HG03442 (cell line): ENCODE data around the gene VRK2.
"Not testable (repeated sequence)": the region's sequence is repeated elsewhere in the genome, so short reads cannot be mapped to it uniquely, and the experiment has no call there.

Experiments used
- ATAC-seq: cut with Tn5 transposase; IDR thresholded peaks from one replicate; pipeline ENCODE4 v1.9.1; 2021; ENCODE audit warnings: mild to moderate bottlenecking, moderate library complexity; ENCODE audit not compliant: unreplicated experiment

VRK2 gene

DNA sequence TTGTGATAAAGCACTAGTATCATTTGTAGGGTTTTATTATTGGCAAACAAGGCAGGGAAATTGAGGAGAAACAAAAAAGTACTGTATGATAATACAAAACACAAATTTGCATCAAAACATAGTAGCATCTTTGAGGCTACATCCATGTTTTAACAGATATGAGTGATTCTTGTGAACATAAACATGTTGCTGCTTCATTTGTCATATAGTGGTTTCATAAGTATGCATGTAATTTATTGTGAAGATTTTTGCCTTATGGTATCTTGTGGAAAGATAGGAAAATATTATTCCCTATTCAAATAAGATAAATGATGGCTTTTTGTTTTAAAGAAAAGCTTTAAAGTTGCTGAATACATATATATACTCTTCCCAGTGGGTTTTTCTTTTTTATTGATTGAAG lies 60.3 kb downstream of the VRK2 start:
- no peak for ATAC-seq

DNA sequence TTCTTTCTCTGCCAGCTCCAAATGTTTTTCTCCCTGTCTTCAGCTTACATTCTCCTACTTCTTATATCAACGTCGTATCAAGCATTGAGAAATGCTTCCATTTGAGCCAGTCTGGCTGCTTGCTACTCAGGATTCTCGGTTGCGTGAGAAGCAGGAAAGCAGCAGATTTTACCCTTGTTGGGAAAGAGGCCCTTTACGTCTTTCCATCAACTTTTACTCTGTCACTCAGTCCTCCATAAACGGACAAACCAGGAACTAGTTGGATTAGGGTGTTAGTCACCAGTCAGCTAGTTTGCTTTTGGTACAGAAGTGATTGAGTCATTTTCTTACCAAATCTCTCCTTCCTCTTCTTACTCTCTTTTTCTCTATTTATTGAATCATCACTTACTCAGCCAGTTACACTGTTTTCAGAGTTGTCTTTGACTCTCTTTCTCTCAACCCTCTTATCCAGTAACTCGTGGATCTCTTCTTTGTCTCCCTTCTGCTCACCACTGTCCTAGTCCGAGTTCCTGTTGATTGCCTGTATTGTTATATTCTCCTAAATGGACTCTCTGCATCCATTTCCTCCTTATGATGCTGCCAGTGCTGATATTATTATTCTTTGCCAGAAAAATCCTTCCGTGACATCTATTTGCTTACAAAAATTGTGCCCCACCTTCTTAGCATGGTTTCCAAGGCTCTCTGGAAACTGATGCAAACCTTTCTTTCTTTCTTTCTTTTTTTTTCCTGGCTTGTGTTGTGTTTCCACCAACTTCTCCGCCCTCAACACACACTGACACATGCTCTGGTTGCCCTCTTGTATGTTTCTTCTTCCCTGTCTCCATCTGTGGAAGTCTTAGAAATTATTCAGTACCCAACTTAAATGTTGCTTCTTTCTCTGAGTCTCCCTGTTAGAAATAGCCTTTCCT lies 61.5 kb downstream of the VRK2 start:
- ATAC-seq: no peak

DNA sequence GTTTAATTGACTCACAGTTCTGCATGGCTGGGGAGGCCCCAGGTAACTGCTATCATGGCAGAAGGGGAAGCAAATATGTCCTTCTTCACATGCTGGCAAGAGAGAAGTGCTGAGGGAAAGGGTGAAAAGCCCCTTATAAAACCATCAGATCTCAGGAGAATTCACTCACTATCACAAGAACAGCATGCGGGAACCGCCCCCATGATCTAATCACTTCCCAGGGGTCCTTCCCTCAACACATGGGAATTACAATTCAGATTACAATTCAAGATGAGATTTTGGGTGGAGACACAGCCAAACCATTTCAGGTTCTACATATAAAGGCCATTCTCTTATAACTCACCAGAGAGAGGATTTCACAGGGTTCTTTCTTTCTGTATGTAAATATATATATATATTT lies 62.9 kb downstream of the VRK2 start:
- ATAC-seq: no peak

DNA sequence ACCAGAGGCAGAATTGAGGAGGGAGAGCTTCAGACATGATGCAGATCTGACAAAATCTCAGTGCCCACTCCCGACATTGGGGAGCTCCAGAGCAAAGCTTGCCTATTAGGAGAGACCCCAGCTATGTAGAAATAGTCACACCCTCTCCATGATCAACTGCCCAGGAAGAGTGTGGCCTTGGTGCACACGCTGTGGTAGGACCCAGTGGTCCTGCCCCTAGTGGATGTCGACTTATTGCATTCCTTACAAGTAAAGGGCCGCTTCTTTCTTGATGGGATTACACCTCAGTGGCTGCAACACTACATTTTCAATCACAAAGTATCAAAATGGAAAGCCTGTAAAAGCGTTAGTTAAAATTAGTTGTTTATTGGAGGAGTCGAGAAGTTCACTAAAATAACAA lies 64.2 kb downstream of the VRK2 start:
- ATAC-seq: no peak

DNA sequence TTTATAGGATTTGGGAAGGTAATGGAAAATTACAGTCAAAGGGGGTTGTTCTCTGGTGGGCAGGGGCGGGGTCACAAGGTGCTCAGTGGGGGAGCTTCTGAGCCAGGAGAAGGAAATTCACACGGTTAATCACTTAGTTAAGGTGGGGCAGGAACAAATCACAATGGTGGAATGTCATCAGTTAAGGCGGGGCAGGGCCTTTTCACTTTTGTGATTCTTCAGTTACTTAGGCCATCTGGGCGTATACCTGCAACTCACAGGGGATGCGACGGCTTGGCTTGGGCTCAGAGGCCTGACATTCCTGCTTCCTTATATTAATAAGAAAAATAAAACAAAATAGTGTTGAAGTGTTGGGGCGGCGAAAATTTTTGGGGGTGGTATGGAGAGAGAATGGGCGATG lies 67.0 kb downstream of the VRK2 start:
- ATAC-seq: not testable (repeated sequence)

DNA sequence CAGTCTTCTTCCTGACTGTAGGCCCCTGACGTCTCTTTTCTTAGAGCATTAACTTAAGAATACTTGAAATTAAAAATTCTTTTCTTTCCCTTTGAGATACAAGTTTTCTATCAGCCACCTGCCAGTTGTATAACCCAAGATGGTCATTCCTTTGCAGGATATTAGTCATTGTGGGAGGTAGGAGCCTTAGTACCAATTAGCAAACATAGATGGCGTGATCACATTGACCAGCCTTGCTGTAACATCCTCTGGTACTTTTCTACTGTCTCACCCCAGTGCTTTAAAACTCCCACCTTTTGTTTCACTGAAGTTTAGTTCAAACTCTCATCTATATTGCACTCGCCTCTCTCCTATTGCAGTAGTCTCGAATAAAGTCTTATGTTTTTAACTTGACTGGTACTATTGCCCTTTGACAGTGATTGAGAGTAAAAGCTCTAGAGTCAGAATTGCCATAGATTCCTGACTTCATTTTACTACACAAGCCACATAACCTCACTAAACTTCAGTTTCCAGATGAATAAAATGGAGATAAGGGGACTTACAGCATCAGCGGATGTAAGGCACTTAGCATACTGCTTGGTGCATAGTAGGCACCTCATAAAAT lies 74.1 kb downstream of the VRK2 start:
- peak; percentile 43 for ATAC-seq

DNA sequence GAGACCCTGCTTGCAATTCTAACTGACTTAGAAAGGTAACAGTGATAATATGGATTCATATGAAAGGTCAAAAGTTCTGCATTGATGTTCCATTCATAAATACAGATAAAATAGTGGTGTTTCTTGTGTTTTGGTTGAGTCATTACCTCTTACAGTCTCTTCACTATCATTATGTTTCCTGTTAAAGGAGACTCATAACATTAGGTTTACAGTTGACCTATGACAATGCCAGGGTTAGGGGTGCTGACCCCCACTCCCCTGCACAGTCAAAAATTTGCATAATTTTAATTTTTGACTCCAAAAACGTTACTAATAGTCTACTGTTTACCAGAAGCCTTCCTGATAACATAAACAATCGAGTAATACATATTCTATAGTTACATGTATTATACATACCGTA lies 75.4 kb downstream of the VRK2 start:
- no peak for ATAC-seq

DNA sequence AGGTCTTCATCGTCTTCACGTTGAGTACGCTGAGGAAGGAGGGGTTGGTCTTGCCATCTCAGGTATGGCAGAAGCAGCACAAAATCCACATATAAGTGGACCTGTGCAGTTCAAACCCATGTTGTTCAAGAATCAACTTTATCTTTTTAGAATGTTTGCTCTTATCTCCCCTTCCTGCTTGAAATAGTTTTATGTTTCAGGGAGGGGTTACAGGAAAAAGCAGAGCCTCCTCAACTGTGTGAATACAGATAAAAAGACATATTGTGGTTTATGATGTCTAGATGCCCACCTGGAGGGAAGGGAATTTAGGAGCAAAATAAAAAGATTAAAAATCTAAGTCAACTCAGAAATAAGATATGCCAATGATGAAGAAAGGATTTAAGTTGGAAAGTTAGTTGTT lies 75.9 kb downstream of the VRK2 start:
- no peak for ATAC-seq

DNA sequence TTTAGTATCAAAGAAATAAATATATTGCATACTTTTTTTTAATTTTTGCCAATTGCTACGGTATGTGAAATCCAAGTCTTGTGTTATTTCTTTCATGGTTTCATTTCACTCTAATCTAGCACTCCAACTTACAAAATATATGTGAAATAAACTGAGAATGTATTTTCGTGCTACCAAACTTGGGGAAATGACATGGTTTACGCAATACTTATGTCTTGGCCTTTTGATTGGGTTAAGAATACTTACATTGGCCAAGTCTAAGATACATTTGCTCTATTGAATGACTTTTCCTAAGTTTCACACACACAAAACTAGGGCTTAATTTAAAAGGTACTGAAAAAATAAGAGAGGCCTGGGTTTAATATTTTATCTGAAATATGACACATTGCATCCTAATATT lies 80.5 kb downstream of the VRK2 start:
- ATAC-seq: no peak

DNA sequence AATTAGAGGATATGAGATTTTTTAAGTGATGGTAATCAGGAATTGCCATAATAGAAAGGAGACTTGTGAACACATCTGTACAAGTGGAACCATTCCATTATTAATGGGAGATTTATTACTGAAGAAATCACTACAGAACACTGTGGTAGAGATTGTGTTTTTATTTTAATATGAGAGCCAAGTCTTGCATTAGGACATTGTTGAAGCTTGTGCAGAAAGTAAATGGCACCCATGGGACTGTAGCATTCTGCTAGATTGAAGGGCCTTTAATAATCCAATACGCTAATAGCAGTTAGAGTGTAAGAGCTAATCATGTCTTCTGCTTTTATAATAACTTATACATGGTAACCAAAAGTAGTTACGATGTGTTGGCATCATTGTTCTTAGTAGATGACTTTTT lies 83.6 kb downstream of the VRK2 start:
- ATAC-seq: no peak

DNA sequence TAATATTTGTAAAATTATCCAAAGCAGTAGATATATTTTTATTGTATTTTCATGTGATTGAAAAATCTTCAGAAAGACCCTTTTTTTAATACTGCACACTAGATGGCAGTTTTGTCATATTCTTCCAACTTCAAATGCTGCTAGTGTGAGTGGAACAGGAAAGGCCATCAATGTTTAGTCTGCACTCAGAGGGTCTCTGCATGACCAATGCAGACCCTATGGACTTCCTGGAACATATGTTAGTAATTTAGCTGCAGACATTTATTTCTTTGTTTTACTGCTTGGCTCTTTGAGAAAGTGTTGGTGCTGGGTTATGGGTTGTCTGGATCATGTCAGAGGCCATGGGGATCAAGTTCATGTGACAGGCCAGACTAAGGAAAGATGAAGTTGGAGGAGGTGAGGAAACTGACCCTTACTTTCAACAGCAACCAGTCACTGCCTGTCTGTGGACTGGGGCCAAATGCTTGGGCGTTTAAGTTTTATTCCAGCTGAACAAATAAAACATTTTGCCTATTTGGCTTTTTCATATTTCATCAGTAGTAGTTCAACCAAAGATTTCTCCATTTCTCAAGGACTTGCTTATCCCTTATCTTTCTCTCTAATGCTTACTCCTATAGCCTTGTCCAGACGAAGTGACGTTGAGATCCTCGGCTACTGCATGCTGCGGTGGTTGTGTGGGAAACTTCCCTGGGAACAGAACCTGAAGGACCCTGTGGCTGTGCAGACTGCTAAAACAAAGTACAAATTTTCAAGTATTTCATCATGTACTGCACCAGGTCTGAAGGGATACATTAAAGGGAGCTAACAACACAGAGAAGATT lies 84.8 kb downstream of the VRK2 start:
- no peak for ATAC-seq

DNA sequence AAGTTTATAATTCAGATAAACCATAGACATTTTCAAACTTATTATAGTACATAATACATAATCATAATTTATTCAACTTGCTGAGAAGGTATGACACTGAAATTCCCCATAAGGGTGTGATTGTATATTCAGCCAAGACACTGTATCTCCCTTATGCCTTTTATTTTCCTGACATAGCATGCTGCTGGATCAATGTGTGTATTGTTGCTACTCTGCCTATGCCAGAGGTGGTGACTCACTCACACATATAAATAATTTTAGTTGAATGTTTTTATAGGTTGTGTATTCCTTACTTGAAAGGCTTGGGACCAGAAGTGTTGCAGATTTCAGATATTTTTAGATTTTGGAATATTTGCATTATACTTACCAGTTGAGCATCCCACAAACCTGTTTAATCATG lies 86.8 kb downstream of the VRK2 start:
- no peak for ATAC-seq

DNA sequence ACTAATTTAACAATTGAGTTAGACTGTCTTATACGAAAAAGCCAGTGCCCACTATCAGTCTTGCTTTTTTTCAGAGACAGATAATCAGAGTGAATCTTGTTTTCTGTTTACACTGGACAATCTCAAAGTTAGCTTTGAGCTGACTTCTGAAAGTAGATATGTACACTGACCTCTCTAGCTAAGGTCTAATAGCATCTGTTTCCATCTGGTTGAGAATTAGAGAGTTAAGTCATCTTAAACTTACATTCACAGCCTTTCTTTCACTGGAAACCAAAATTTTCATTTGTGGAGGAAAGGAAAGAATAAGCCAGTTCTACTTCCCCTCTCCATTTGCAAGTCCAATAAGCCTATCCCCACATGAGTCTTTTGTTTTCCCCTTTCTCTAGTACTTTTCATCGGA lies 89.3 kb downstream of the VRK2 start:
- ATAC-seq: no peak

DNA sequence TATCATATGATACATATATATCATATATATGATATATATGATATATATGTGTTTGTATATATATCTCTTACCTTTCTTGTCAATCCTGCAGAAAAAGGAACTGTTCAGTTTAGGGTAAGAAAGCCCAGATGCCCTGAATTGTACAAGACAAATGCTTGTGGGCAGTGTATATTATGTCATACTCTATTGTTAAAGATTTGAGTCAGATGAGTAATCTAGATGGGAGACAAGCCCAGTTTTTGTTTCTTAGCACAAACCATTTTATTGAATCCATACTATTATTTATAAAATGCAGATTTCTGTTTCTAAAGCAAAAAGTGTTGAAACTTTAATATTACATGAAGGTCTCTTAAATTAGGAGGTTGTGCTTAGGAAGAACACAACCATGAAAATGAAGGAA lies 90.6 kb downstream of the VRK2 start:
- ATAC-seq: peak; percentile 68

DNA sequence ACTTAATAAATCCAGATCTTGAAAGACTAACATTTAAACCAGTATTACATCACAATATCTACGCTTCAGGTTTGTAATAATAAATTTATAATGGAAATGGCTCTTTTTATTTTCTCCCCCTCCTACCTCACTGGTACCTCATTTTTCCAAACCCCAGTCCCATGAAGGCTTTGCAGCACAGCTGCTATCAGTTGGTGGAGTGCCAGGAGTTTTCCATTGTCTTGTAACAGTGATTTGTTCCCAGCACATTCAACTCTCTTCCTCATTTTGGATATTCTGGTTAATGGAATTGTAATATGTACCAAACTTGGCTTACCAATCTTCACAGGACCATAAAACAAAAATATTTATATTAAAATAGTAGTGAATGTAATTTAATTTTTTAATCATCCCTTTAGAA lies 91.2 kb downstream of the VRK2 start:
- no peak for ATAC-seq

DNA sequence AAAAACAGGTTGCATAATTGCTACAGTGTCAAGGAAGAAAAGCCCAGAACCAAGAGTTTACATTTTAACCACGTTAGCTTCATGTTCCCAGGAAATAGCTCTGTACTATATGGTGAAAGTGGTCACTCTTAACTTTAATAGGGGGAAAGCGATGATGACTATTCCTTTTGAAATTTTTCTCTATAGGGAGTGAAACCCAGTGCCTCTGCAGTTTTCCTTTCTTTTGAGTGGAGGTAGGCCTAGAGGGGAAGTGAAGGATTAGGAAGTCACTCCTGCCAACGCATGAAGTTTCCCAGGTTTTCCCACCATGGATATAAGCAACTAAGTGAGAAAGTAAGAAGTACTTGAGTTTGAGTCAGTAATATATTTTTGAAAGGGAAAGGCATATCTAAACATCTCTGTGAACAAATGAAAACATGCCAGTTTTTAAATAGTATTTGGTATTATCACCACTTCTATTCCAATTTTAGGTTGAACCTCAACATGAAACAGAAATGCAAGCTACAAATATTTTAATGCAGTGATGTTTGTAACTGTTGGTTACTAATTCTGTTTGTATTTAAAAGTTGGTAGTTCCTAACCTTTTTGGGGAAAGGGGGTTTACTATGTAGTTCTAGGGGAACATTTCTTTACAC lies 91.9 kb downstream of the VRK2 start:
- no peak for ATAC-seq

DNA sequence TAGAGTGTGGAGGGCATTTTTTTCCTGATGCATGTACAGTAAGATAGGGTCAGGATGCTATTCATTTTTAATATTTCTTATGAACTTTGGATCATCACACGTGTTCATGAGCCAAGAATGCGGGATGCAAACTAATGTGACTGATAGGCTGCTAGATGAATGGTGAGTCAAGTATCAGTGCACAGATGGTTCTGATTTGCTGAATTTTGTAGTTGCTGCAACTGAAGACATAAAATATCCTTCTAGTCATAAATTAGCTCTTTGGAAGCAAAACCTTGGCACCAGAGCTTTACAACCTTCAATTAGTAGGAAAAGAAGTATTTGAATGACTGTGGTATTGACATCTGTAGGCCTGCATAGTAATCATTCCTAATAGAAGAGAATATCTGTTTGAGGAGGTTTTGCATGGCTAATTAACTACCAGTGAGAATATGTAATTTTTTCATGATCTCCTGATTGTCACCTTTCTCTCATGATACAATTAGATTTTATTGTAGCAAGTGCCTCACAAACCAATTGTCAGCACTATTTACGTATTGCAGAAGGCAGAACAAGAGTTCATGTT lies 94.0 kb downstream of the VRK2 start:
- ATAC-seq: no peak

DNA sequence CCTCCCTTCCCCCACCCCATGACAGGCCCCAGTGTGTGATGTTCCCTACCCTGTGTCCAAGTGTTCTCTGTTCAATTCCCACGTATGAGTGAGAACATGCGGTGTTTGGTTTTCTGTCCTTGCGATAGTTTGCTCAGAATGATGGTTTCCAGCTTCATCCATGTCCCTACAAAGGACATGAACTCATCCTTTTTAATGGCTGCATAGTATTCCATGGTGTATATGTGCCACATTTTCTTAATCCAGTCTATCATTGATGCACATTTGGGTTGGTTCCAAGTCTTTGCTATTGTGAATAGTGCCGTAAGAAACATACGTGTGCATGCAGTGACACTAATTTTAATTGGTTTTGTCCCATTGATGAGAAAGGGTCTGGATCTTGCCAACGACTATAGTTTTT lies 99.2 kb downstream of the VRK2 start:
- ATAC-seq: not testable (repeated sequence)

DNA sequence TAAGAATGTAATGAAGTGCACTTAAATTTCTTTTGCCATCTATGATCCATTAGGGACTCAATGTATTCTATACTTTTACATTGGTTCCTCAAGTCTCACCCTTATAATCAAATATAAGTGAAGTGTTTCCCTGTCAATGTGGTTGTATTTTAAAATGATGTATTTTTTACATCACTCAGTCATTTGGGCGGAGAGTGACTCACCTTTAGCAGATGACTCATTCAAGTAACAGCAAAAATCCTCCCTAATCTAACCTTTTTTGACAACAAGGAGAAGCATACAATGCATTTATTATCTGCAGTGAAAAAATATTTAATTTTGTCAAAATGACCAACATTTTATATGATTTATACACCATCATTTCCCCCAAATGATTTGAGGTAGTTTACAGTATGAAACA lies 100.1 kb downstream of the VRK2 start:
- ATAC-seq: no peak

DNA sequence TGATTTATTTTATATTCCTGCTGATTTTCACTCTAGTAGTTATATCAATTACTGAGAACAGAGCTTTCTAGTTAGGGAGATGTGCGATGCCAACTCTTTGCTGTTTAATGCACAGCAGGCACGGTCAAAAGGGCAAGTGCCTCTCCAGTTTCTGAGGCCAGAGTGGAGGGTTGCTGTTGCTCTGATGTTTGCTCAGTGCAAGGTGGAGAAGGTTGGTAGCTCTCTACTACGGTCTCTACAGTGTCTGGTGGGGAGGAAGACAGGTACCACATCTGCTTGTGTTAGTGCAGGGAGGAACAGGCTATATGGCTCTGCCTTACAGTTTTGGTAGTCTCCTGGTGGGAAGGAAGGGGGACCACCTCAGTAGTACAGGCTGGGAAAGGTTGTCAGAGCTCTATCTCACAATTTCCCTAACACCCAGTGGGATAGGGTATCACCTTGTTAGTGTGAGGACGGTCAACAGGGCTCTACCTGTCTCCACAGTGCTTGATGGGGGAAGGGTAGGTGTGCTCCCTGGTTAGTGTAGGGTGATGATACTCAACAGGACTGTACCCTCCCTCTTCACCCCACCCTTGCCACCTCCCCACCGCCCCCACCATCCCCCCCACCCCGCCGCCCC lies 108.7 kb downstream of the VRK2 start:
- no peak for ATAC-seq

DNA sequence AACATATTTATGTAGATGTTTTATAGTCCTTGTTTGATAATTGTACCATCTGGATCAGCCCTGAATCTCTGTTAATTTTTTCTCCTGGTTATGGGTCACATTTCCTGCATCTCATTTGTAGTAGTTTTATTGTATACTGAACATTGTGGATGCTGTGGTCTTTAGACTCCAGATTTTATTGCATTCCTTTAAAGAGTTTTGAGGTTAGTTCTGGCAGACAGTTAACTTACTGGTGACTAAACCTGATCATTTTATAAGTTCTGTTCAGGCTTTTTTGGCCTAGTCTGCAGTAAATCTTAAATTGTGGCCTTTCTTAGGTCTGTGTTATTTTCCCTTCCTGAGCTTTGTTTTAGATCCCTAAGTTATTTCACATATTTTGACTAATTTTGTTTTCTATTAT lies 110.2 kb downstream of the VRK2 start:
- ATAC-seq: no peak
